Liver (tissue), 9 donors: Measurements from ENCODE around the gene MAPK8. TPM values are rescaled to one million over a fixed set of nuclear protein-coding genes. Genes with fewer than 3 reads are reported as not detected.

Experiments used
- DNase-seq: peaks from one replicate; pipeline ENCODE4 v3.0.0-alpha.2; 2017; ENCODE audit warnings: low spot score
- H3K27ac ChIP-seq, 2 donors: one replicate each; pipeline ENCODE4 v1.7.0; 2013; ENCODE audit warnings: inconsistent platforms in 2 of 2, low read length in 2 of 2, control low read depth in 1 of 2, low read depth in 1 of 2, mild to moderate bottlenecking in 1 of 2
- H3K27me3 ChIP-seq, 4 donors: one replicate each; pipeline versions ENCODE4 v1.6.1 to v1.7.0; 2013; ENCODE audit warnings: low read length in 3 of 4, inconsistent platforms in 1 of 4, mild to moderate bottlenecking in 1 of 4, moderate library complexity in 1 of 4; ENCODE audit not compliant: control insufficient read depth in 4 of 4, insufficient read depth in 4 of 4
- H3K36me3 ChIP-seq, 4 donors: one replicate each; pipeline versions ENCODE4 v1.6.1 to v1.7.0; 2013; ENCODE audit warnings: low read length in 3 of 4, mild to moderate bottlenecking in 3 of 4, low read depth in 1 of 4, moderate library complexity in 1 of 4; ENCODE audit not compliant: control insufficient read depth in 4 of 4, insufficient read depth in 3 of 4
- H3K4me1 ChIP-seq, 4 donors: one replicate each; pipeline versions ENCODE4 v1.6.1 to v1.7.0; 2013; ENCODE audit warnings: low read length in 3 of 4, mild to moderate bottlenecking in 3 of 4, moderate library complexity in 1 of 4; ENCODE audit not compliant: control insufficient read depth in 4 of 4, insufficient read depth in 4 of 4
- H3K4me3 ChIP-seq, 3 donors: one replicate each; pipeline versions ENCODE4 v1.6.1 to v1.7.0; 2013; ENCODE audit warnings: low read length in 3 of 3, control low read depth in 1 of 3, low read depth in 1 of 3, mild to moderate bottlenecking in 1 of 3
- H3K9ac ChIP-seq, 2 donors: one replicate each; pipeline ENCODE4 v1.7.0; 2013; ENCODE audit warnings: low read length in 2 of 2, mild to moderate bottlenecking in 2 of 2, moderate library complexity in 2 of 2, control low read depth in 1 of 2, low read depth in 1 of 2
- H3K9me3 ChIP-seq, 4 donors: one replicate each; pipeline versions ENCODE4 v1.6.1 to v1.7.0; 2013; ENCODE audit warnings: low read length in 3 of 4; ENCODE audit not compliant: control insufficient read depth in 4 of 4
- FOXA1 ChIP-seq: IDR thresholded peaks from 2 replicates; pipeline ENCODE4 v1.6.1; 2016; ENCODE audit warnings: antibody characterized with exemption
- FOXA2 ChIP-seq: IDR thresholded peaks from 2 replicates; pipeline ENCODE4 v1.6.1; 2016; ENCODE audit warnings: antibody characterized with exemption
- GABPA ChIP-seq, 2 donors: IDR thresholded peaks in 1 of 2; conservative IDR thresholded peaks in 1 of 2; 2 replicates each; pipeline ENCODE4 v1.6.1; 2016; ENCODE audit warnings: antibody characterized with exemption in 2 of 2, mild to moderate bottlenecking in 1 of 2, moderate library complexity in 1 of 2
- JUND ChIP-seq, 2 donors: IDR thresholded peaks; 2 replicates each; pipeline ENCODE4 v1.6.1; 2016; ENCODE audit warnings: antibody characterized with exemption in 2 of 2
- NR2F2 ChIP-seq: IDR thresholded peaks from 2 replicates; pipeline ENCODE4 v1.6.1; 2016; ENCODE audit warnings: antibody characterized with exemption
- SP1 ChIP-seq: IDR thresholded peaks from 2 replicates; pipeline ENCODE4 v1.6.1; 2018; ENCODE audit warnings: antibody characterized with exemption, mild to moderate bottlenecking
- TAF1 ChIP-seq: conservative IDR thresholded peaks from 2 replicates; pipeline ENCODE4 v1.6.1; 2016; ENCODE audit warnings: antibody characterized with exemption, mild to moderate bottlenecking
- ZBTB33 ChIP-seq: IDR thresholded peaks from 2 replicates; pipeline ENCODE4 v1.6.1; 2016; ENCODE audit warnings: antibody characterized with exemption
- WGBS: extraction: QIAGEN DNeasy Blood & Tissue Kit; methylation state at CpG from one replicate; pipeline ENCODE4 v1.1.7; 2013; 5-methylcytosine and 5-hydroxymethylcytosine counted together
- polyA plus RNA-seq, 2 donors: library from polyadenylated mRNA; stranded (reverse) in 1 of 2; unstranded in 1 of 2; fragments of 200-250 nt in 1 of 2; fragments of >200 nt in 1 of 2; fragmentation: Nextera tagmentation in 1 of 2; extraction: Ambion mirVana in 1 of 2; gene quantifications; one replicate each; pipeline versions ENCODE4 v1.2.1 to v1.2.3, GENCODE V29; 2013 to 2015
- total RNA-seq, 2 donors: library from RNA; depleted of rRNA; stranded (reverse); fragments of >200 nt; gene quantifications; one replicate each; pipeline ENCODE4 v1.2.3, GENCODE V29; 2014
- TF ChIP-seq, protein P1 (sequence below): IDR thresholded peaks from 2 replicates; pipeline ENCODE4 v1.6.1; 2016; ENCODE audit warnings: antibody characterized with exemption
- TF ChIP-seq, protein P2 (sequence below): IDR thresholded peaks from 2 replicates; pipeline ENCODE4 v1.6.1; 2016; ENCODE audit warnings: antibody characterized with exemption
- donor health status: healthy.
- donor health status: healthy.
- donor health status: healthy.
- donor health status: healthy.
- donor health status: healthy.

MAPK8 gene
- total and polyA plus RNA-seq, 4 donors: 14.9 to 51.6 (median 24.8) TPM

DNA sequence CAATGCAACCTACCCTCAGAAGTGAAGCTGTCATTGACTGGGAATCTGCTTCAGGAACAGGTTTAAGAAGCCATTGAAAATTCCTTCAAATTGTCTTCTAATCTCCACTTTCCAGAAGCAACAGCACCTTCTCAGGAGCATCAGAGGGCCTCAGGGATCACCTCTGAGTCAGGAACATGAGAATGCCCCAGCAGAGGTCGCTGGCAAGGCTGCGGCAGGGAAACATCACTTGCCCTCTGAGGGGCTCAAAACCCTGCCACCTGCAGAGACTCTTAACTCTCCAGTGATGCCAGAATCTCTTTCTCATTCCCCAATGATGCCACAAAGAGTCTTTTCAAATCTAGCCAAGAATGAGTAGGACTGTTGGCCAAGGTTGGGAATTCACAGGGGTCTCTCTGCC is 5.9 kb upstream of the MAPK8 start:
- 87% methylated on average over 2 of the region's 2 CpGs for WGBS
- Histone ChIP-seq H3K9me3 (no peaks in the 10 kb centered on the region), H3K9ac (no peak overlapping the region), H3K4me3 (no peak overlapping the region), H3K36me3 (no peaks in the 10 kb centered on the region), H3K27ac (no peak overlapping the region), H3K27me3 (no peaks in the 10 kb centered on the region), H3K4me1 (no peaks in the 10 kb centered on the region)
- DNase-seq: no peak
- TF ChIP-seq ZBTB33 (no peak), TAF1 (no peak)

DNA sequence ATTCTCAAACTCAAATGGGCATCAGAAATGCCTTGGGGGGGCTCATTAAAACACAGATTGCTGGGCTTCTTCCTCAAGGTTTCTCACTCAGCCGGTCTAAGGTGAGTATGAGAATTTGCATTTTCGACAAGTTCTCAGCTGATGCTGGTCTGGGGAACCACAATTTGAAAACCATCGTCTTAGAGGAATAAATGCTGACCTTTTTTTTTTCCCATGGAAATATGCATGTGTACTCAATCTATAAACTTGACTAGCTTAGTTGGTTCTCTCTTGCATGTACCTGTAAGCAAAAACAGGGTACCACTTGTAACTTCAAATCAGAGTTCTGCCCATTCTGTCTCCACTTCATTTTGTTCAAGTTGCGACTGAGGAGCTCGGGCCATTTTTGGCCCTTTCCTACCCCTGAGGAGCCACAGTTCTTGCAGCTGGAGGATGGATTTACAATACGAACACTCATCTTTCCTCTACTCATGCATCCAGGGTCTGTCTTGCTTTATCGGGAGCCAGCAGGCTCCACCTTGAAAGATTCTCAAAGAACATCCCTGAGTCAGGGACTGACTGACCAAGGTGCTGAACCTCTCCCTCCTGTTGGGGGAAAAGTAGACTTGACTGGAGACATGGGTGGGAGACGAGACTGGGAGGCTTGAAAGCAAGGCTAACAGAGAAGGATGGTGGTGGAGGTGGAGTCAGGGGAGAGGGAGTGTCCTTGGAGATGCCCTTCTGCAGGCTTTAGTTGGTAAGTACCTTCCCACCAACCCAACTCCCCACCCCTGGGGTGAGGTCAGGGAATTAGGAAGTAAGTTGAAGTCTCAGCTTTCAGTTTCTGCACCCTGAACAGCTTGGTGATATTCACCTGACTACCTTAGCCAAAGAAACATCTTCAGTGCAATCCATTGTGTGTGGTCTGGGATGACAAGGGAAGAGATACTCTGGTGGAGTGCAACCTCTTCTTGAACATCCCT is 3.7 kb upstream of the MAPK8 start:
- H3K9ac ChIP-seq: no peak overlapping the region
- no peak for TF ChIP-seq SP1
- TF ChIP-seq NR2F2: no peak
- TF ChIP-seq, protein P1, sequence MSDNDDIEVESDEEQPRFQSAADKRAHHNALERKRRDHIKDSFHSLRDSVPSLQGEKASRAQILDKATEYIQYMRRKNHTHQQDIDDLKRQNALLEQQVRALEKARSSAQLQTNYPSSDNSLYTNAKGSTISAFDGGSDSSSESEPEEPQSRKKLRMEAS: no peak
- TF ChIP-seq FOXA2: no peak
- TF ChIP-seq, protein P2, sequence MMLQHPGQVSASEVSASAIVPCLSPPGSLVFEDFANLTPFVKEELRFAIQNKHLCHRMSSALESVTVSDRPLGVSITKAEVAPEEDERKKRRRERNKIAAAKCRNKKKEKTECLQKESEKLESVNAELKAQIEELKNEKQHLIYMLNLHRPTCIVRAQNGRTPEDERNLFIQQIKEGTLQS: no peak
- DNase-seq: no peak
- no peak overlapping the region for H3K4me3 ChIP-seq
- H3K36me3 ChIP-seq: peaks cover 0 to 1% (median 0%) of the 10 kb centered on the region in 4 donors
- WGBS: 90% methylated on average over 8 of the region's 8 CpGs
- no peak overlapping the region for H3K27ac ChIP-seq
- no peaks in the 10 kb centered on the region for H3K9me3 ChIP-seq
- no peaks in the 10 kb centered on the region for H3K27me3 ChIP-seq
- peaks cover 3 to 11% (median 7%) of the 10 kb centered on the region in 4 donors for H3K4me1 ChIP-seq

DNA sequence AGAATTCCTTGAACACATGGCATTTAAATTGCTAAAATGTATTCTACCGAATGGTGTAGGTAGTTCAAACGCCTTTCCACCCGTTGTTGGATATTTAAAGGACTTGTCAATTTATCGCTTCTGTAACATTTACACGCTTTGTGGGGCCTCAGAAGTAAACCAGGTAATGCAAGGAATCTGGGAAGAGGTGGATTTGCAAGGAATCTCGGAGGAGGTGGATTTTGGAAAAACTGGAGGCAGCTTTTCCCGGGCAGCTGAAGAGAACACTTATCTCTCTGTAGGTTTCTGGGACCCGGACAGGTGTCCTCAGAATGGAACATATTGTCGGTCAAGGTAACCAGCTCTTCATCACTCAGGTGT is 592 bp upstream of the MAPK8 start:
- peaks cover 0 to 1% (median 0%) of the 10 kb centered on the region in 4 donors for H3K36me3 ChIP-seq
- H3K4me3 ChIP-seq: peak overlapping the region; percentile 10 to 97 (median 54)
- H3K9me3 ChIP-seq: no peaks in the 10 kb centered on the region
- TF ChIP-seq, protein P2: no peak
- TF ChIP-seq ZBTB33: no peak
- no peak for TF ChIP-seq JUND (IDR thresholded peaks at IDR 0.05)
- TF ChIP-seq FOXA1: no peak
- no peak for TF ChIP-seq TAF1
- TF ChIP-seq FOXA2: no peak
- TF ChIP-seq GABPA (IDR thresholded peaks at IDR 0.05 in 1 of 2, conservative IDR thresholded peaks at IDR 0.05 in 1 of 2): no peak
- no peaks in the 10 kb centered on the region for H3K27me3 ChIP-seq
- WGBS: 86% methylated on average over 9 of the region's 9 CpGs
- H3K4me1 ChIP-seq: peaks cover 5 to 30% (median 24%) of the 10 kb centered on the region in 4 donors
- peak overlapping the region; percentile 62 to 63 for H3K27ac ChIP-seq
- no peak overlapping the region for H3K9ac ChIP-seq
- no peak for DNase-seq
